Measurements from ENCODE around the gene ZNF841. TPM values are rescaled to one million over a fixed set of nuclear protein-coding genes. Genes with fewer than 3 reads are reported as not detected.
"Not testable (repeated sequence)": the region's sequence is repeated elsewhere in the genome, so short reads cannot be mapped to it uniquely, and the experiment has no call there.

Gene ZNF841
- total RNA-seq, 1 experiment from 2014 or later: 37.6 TPM

GRCh38 chr19:52102782-52103181, 7.2 kb upstream of the ZNF841 start:
- no peaks in the 10 kb centered on the region for H3K4me1 Mint-ChIP-seq (ENCODE audit: low read depth, unreplicated experiment)
- BruUV-seq (replicated peaks): no TSS peak
- H3K4me3 Mint-ChIP-seq (ENCODE audit: low read depth, unreplicated experiment): no peak overlapping the region
- H3K36me3 Mint-ChIP-seq (ENCODE audit: insufficient read depth, unreplicated experiment): no peaks in the 10 kb centered on the region
- H3K27me3 Mint-ChIP-seq (ENCODE audit: unreplicated experiment): no peaks in the 10 kb centered on the region
- no peak for DNase-seq
- CTCF ChIA-PET: no interaction called here
- no peak overlapping the region for H3K27ac Mint-ChIP-seq (ENCODE audit: unreplicated experiment)
- TF ChIP-seq CTCF (IDR thresholded peaks at IDR 0.05; ENCODE audit: unreplicated experiment): no peak
- H3K9me3 Mint-ChIP-seq (ENCODE audit: low read depth, unreplicated experiment): peaks cover 13% of the 10 kb centered on the region
- intact Hi-C loops (cut with micrococcal nuclease; ENCODE audit: unreplicated experiment): no loop called here

- Mint-ChIP-seq H3K36me3 (ENCODE audit: insufficient read depth, unreplicated experiment) (no peaks in the 10 kb centered on the region), H3K9me3 (ENCODE audit: low read depth, unreplicated experiment) (peaks cover 13% of the 10 kb centered on the region), H3K4me3 (ENCODE audit: low read depth, unreplicated experiment) (no peak overlapping the region), H3K27me3 (ENCODE audit: unreplicated experiment) (no peaks in the 10 kb centered on the region), H3K27ac (ENCODE audit: unreplicated experiment) (no peak overlapping the region), H3K4me1 (ENCODE audit: low read depth, unreplicated experiment) (no peaks in the 10 kb centered on the region)
- intact Hi-C loops (cut with micrococcal nuclease; ENCODE audit: unreplicated experiment): no loop called here
- no peak for DNase-seq
- no TSS peak for BruUV-seq (replicated peaks)
- CTCF ChIA-PET: no interaction called here
- no peak for TF ChIP-seq CTCF (IDR thresholded peaks at IDR 0.05; ENCODE audit: unreplicated experiment)
These were observed 6.4 kb upstream of the ZNF841 start for GRCh38 chr19:52101866-52102562.

GRCh38 chr19:52099497-52100138, 4.1 kb upstream of the ZNF841 start:
- intact Hi-C loops (cut with micrococcal nuclease; ENCODE audit: unreplicated experiment): no loop called here
- Mint-ChIP-seq H3K27me3 (ENCODE audit: unreplicated experiment) (no peaks in the 10 kb centered on the region), H3K36me3 (ENCODE audit: insufficient read depth, unreplicated experiment) (peaks cover 12% of the 10 kb centered on the region), H3K9me3 (ENCODE audit: low read depth, unreplicated experiment) (peaks cover 8% of the 10 kb centered on the region), H3K4me3 (ENCODE audit: low read depth, unreplicated experiment) (no peak overlapping the region), H3K27ac (ENCODE audit: unreplicated experiment) (peak overlapping the region; percentile 17), H3K4me1 (ENCODE audit: low read depth, unreplicated experiment) (peaks cover 1% of the 10 kb centered on the region)
- BruUV-seq (replicated peaks): no TSS peak
- TF ChIP-seq CTCF (IDR thresholded peaks at IDR 0.05; ENCODE audit: unreplicated experiment): no peak
- CTCF ChIA-PET: no interaction called here
- DNase-seq: peak; percentile 47

GRCh38 chr19:52096416-52096815, 851 bp upstream of the ZNF841 start:
- H3K9me3 Mint-ChIP-seq (ENCODE audit: low read depth, unreplicated experiment); intact Hi-C loops (cut with micrococcal nuclease; ENCODE audit: unreplicated experiment); DNase-seq; H3K27ac Mint-ChIP-seq (ENCODE audit: unreplicated experiment); BruUV-seq (replicated peaks); H3K4me3 Mint-ChIP-seq (ENCODE audit: low read depth, unreplicated experiment); CTCF ChIA-PET; H3K27me3 Mint-ChIP-seq (ENCODE audit: unreplicated experiment): not testable (repeated sequence)
- H3K4me1 Mint-ChIP-seq (ENCODE audit: low read depth, unreplicated experiment): peaks cover 13% of the 10 kb centered on the region
- H3K36me3 Mint-ChIP-seq (ENCODE audit: insufficient read depth, unreplicated experiment): peaks cover 39% of the 10 kb centered on the region

Measured in Calu3 (cell line).